HCT116 (cell line): ENCODE data around the gene AK3. TPM values are rescaled to one million over a fixed set of nuclear protein-coding genes. Genes with fewer than 3 reads are reported as not detected.
A peak's percentile ranks its signal among the peaks of the same experiment; 100 is the strongest.

ENCODE experiments used
- ATAC-seq: fragments of 200-7000 bp; cut with Tn5 transposase; 2 replicates; pipeline ENCODE4 v1.9.1; 2020; ENCODE audit warnings: mild to moderate bottlenecking, moderate library complexity
- BruUV-seq: library from RNA; stranded (reverse); fragments of 400-500 nt; replicated peaks from 2 replicates; lab custom pipeline; 2021; lab: Mats Ljungman, UMichigan
- CTCF ChIA-PET: fragments of 300-600 bp; sonication (Branson Sonifier 250); formaldehyde crosslinking; loops from one replicate; lab custom pipeline; 2021; ENCODE audit warnings: antibody characterized with exemption; lab: Charles Lee
- POLR2A ChIA-PET: fragments of 300-600, 350-600 bp; sonication (Branson Sonifier 250); formaldehyde crosslinking; loops from one replicate; lab custom pipeline; 2021; ENCODE audit warnings: antibody characterized with exemption; lab: Charles Lee
- RAD21 ChIA-PET, 2 experiments: fragments of 300-600 bp; sonication (Branson Sonifier 250); formaldehyde crosslinking; loops; one replicate each; lab custom pipeline; 2023; ENCODE audit warnings: low total read pairs in 2 of 2; ENCODE audit not compliant: uncharacterized antibody in 2 of 2, unreplicated experiment in 2 of 2, low non-redundant PET in 1 of 2; lab: Charles Lee
- DNase-seq: peaks from one replicate; pipeline ENCODE4 v3.0.0-alpha.2; 2010; ENCODE audit warnings: low read depth, low spot score
- H2AFZ ChIP-seq: fragments of 200-600 bp; shearing (Covaris generic), sonication (generic); 2 replicates; pipeline ENCODE4 v1.6.1; 2017; ENCODE audit warnings: low read depth, mixed run types, mixed read lengths, antibody characterized with exemption, low read length; ENCODE audit not compliant: poor library complexity, severe bottlenecking
- H3K27ac ChIP-seq: 2 replicates; pipeline ENCODE4 v1.5.1; 2012; ENCODE audit warnings: low read depth, low read length
- H3K27me3 ChIP-seq: fragments of 200-600 bp; sonication (generic); 2 replicates; pipeline ENCODE4 v1.6.1; 2016; ENCODE audit warnings: mixed run types, low read length, mixed read lengths; ENCODE audit not compliant: insufficient read depth
- H3K36me3 ChIP-seq, 2 experiments: fragments of 200-500 bp in 1 of 2; fragments of 200-600 bp in 1 of 2; sonication (Bioruptor generic) in 1 of 2; sonication (generic) in 1 of 2; 2 replicates each; pipeline versions ENCODE4 v1.5.1 to v1.6.1; 2014 to 2016; ENCODE audit warnings: low read length in 2 of 2, inconsistent platforms in 1 of 2, mixed read lengths in 1 of 2, mixed run types in 1 of 2; ENCODE audit not compliant: insufficient read depth in 2 of 2, control insufficient read depth in 1 of 2
- H3K4me1 ChIP-seq, 2 experiments: fragments of 200-600 bp in 1 of 2; sonication (generic) in 1 of 2; 2 replicates each; pipeline versions ENCODE4 v1.5.1 to v1.6.1; 2012 to 2017; ENCODE audit warnings: low read length in 2 of 2, inconsistent platforms in 1 of 2, mild to moderate bottlenecking in 1 of 2, mixed read lengths in 1 of 2, mixed run types in 1 of 2, moderate library complexity in 1 of 2; ENCODE audit not compliant: insufficient read depth in 2 of 2, control insufficient read depth in 1 of 2
- H3K4me2 ChIP-seq: fragments of 200-600 bp; sonication (generic); 2 replicates; pipeline ENCODE4 v1.6.1; 2017; ENCODE audit warnings: mixed run types, low read length, mixed read lengths
- H3K4me3 ChIP-seq, 2 experiments: fragments of 200-600 bp in 1 of 2; sonication (generic) in 1 of 2; replicated peaks in 1 of 2; 2 replicates each; pipeline ENCODE4 v1.5.1; 2011 to 2016; ENCODE audit warnings: low read length in 2 of 2, control low read depth in 1 of 2, low read depth in 1 of 2, mild to moderate bottlenecking in 1 of 2, mixed read lengths in 1 of 2, mixed run types in 1 of 2
- H3K79me2 ChIP-seq: fragments of 200-600 bp; sonication (generic); 2 replicates; pipeline ENCODE4 v1.6.1; 2017; ENCODE audit warnings: mild to moderate bottlenecking, mixed run types, low read length, moderate library complexity, mixed read lengths; ENCODE audit not compliant: insufficient read depth
- H3K9ac ChIP-seq: fragments of 200-600 bp; sonication (generic); 2 replicates; pipeline ENCODE4 v1.6.1; 2016; ENCODE audit warnings: low read length, mixed read lengths
- H3K9me2 ChIP-seq: fragments of 200-600 bp; sonication (generic), shearing (Covaris generic); 2 replicates; pipeline ENCODE4 v1.6.1; 2017; ENCODE audit warnings: mixed run types, mild to moderate bottlenecking, moderate library complexity; ENCODE audit not compliant: insufficient read depth
- H3K9me3 ChIP-seq, 2 experiments: fragments of 200-500 bp in 1 of 2; fragments of 200-600 bp in 1 of 2; sonication (Bioruptor generic) in 1 of 2; sonication (generic) in 1 of 2; 2 replicates each; pipeline ENCODE4 v1.6.1; 2014 to 2017; ENCODE audit warnings: low read length in 2 of 2, mixed read lengths in 2 of 2, inconsistent platforms in 1 of 2, low read depth in 1 of 2, mild to moderate bottlenecking in 1 of 2, mixed run types in 1 of 2, moderate library complexity in 1 of 2; ENCODE audit not compliant: control insufficient read depth in 1 of 2, insufficient read depth in 1 of 2
- H4K20me1 ChIP-seq: fragments of 200-600 bp; sonication (generic), shearing (Covaris generic); 2 replicates; pipeline ENCODE4 v1.6.1; 2017; ENCODE audit warnings: mixed run types, mild to moderate bottlenecking, moderate library complexity; ENCODE audit not compliant: insufficient read depth
- CTCF ChIP-seq, 3 experiments: fragments of 200-600 bp in 1 of 3; sonication (generic) in 1 of 3; IDR thresholded peaks in 2 of 3; conservative IDR thresholded peaks in 1 of 3; 2 replicates each; pipeline ENCODE4 v1.5.1; 2012 to 2017; ENCODE audit warnings: low read depth in 2 of 3, low read length in 2 of 3, antibody characterized with exemption in 1 of 3, borderline replicate concordance in 1 of 3, control low read depth in 1 of 3, mild to moderate bottlenecking in 1 of 3, mixed read lengths in 1 of 3, mixed run types in 1 of 3, moderate library complexity in 1 of 3; ENCODE audit not compliant: insufficient read depth in 1 of 3
- ELF1 ChIP-seq: IDR thresholded peaks from 2 replicates; pipeline ENCODE4 v1.6.1; 2012; ENCODE audit warnings: low read depth, borderline replicate concordance
- EZH2 ChIP-seq: fragments of 200-600 bp; sonication (generic); IDR thresholded peaks from 2 replicates; pipeline ENCODE4 v1.6.1; 2017; ENCODE audit warnings: antibody characterized with exemption, mixed run types
- EZH2phosphoT487 ChIP-seq: fragments of 200-600 bp; IDR thresholded peaks from 2 replicates; pipeline ENCODE4 v1.6.1; 2018; ENCODE audit warnings: antibody characterized with exemption, borderline replicate concordance
- FOSL1 ChIP-seq: IDR thresholded peaks from 2 replicates; pipeline ENCODE4 v1.6.1; 2012; ENCODE audit warnings: low read depth
- JUND ChIP-seq: IDR thresholded peaks from 2 replicates; pipeline ENCODE4 v1.6.1; 2012
- POLR2A ChIP-seq: IDR thresholded peaks from 2 replicates; pipeline ENCODE4 v1.7.0; 2011; ENCODE audit warnings: borderline replicate concordance; ENCODE audit not compliant: insufficient read depth, insufficient read length; ENCODE audit errors: extremely low read depth
- REST ChIP-seq: IDR thresholded peaks from 2 replicates; pipeline ENCODE4 v1.6.1; 2012; ENCODE audit warnings: low read depth
- SIN3A ChIP-seq: IDR thresholded peaks from 2 replicates; pipeline ENCODE4 v1.6.1; 2012; ENCODE audit warnings: low read depth
- SRF ChIP-seq: IDR thresholded peaks from 2 replicates; pipeline ENCODE4 v1.6.1; 2012; ENCODE audit warnings: low read depth
- TCF7L2 ChIP-seq: IDR thresholded peaks from 2 replicates; pipeline ENCODE4 v1.7.0; 2011; ENCODE audit warnings: borderline replicate concordance, inconsistent platforms; ENCODE audit not compliant: insufficient read depth, insufficient read length; ENCODE audit errors: extremely low read depth
- YY1 ChIP-seq: IDR thresholded peaks from 2 replicates; pipeline ENCODE4 v1.6.1; 2011; ENCODE audit warnings: low read length, low read depth, moderate library complexity, mild to moderate bottlenecking; ENCODE audit not compliant: insufficient replicate concordance; ENCODE audit errors: extremely low read depth
- ZFX ChIP-seq: fragments of 450-650 bp; IDR thresholded peaks from 2 replicates; pipeline ENCODE4 v1.6.1; 2017
- ZNF274 ChIP-seq: fragments of 200-500 bp; sonication (Bioruptor generic); IDR thresholded peaks from 2 replicates; pipeline ENCODE4 v1.6.1; 2014; ENCODE audit warnings: mild to moderate bottlenecking, low read depth, low read length, inconsistent platforms
- intact Hi-C: fragments of 100-400 bp; cut with micrococcal nuclease; formaldehyde crosslinking; loops from 2 replicates; pipeline ENCODE4 v1.10.0; 2022
- total RNA-seq: library from RNA; stranded (reverse); gene quantifications from one replicate; pipeline ENCODE4 v1.2.1, GENCODE V29; 2021; ENCODE audit not compliant: unreplicated experiment

AK3 gene
- total RNA-seq, 1 experiment from 2014 or later, result 43.0 TPM

- CTCF ChIA-PET, result interaction anchor here (0.7 to 2.1 kb wide), 8 partner anchors 11 to 842 kb away, joined by 3 to 9 read pairs (median 4); no protein-coding TSS in a partner anchor
- intact Hi-C loops, result loop anchor here (1.0 to 5.0 kb wide), 4 partner anchors 161 to 828 kb away; no protein-coding TSS in a partner anchor
- Histone ChIP-seq H3K4me1 (peaks cover 0 to 13% of the 10 kb centered on the region in 2 experiments; a peak in 2 of 4 replicates), H3K9ac (no peak overlapping the region), H3K4me2 (peak overlapping the region; percentile 60), H3K27me3 (no peaks in the 10 kb centered on the region), H3K79me2 (no peaks in the 10 kb centered on the region), H3K27ac (no peak overlapping the region), H3K36me3 (no peaks in the 10 kb centered on the region), H3K9me3 (no peaks in the 10 kb centered on the region), H3K4me3 (no peak overlapping the region), H4K20me1 (no peaks in the 10 kb centered on the region), H3K9me2 (no peaks in the 10 kb centered on the region), H2AFZ (peak overlapping the region; percentile 74)
- POLR2A ChIA-PET, result no interaction called here
- ATAC-seq, result peak; percentile 39
- TF ChIP-seq ZNF274 (no peak), ZFX (no peak), POLR2A (no peak), SRF (no peak), FOSL1 (no peak), EZH2phosphoT487 (no peak), YY1 (no peak), CTCF (IDR thresholded peaks at IDR 0.05 in 2 of 3, conservative IDR thresholded peaks at IDR 0.05 in 1 of 3; ENCODE audit: borderline replicate concordance in 1 of 3, insufficient read depth in 1 of 3, low read depth in 2 of 3, low read length in 2 of 3) (no peak), TCF7L2 (no peak), REST (no peak), EZH2 (no peak), ELF1 (no peak), SIN3A (no peak), JUND (no peak)
- RAD21 ChIA-PET, result no interaction called here
- BruUV-seq, result no TSS peak
- DNase-seq, result no peak
Observed at GRCh38 chr9:4762886-4763541, 22.0 kb upstream of the AK3 start.
